Tibial artery (tissue), 4 donors: ENCODE measurements around the gene NGLY1.

ENCODE experiments used
- DNase-seq, 2 donors: peaks; one replicate each; pipeline ENCODE4 v3.0.0-alpha.2; 2019
- H3K27ac ChIP-seq, 2 donors: fragments of 200-600 bp; sonication (generic) in 1 of 2; 1 replicate in 1 of 2; 2 replicates in 1 of 2; pipeline ENCODE4 v1.5.1; 2018 to 2019; ENCODE audit warnings: mild to moderate bottlenecking in 1 of 2
- H3K27me3 ChIP-seq, 2 donors: fragments of 200-600 bp; sonication (generic) in 1 of 2; one replicate each; pipeline versions ENCODE4 v1.5.1 to v1.6.0; 2016 to 2019
- H3K36me3 ChIP-seq, 3 donors: fragments of 200-600 bp; sonication (generic) in 2 of 3; one replicate each; pipeline ENCODE4 v1.5.1; 2016 to 2019; ENCODE audit warnings: mild to moderate bottlenecking in 2 of 3
- H3K4me1 ChIP-seq, 4 donors: fragments of 200-600 bp; sonication (generic) in 2 of 4; 1 replicate in 3 of 4; 2 replicates in 1 of 4; pipeline ENCODE4 v1.5.1; 2016 to 2019
- H3K4me3 ChIP-seq, 2 donors: fragments of 200-600 bp; sonication (generic) in 1 of 2; 1 replicate in 1 of 2; 2 replicates in 1 of 2; pipeline ENCODE4 v1.5.1; 2018 to 2019; ENCODE audit warnings: mild to moderate bottlenecking in 2 of 2
- H3K9me3 ChIP-seq, 3 donors: fragments of 200-600 bp; sonication (generic) in 1 of 3; one replicate each; pipeline ENCODE4 v1.5.1; 2016 to 2019
- intact Hi-C: fragments of 100-400 bp; cut with DNase I; formaldehyde crosslinking; loops from one replicate; pipeline ENCODE4 v1.15.0; 2023; ENCODE audit warnings: low total_unique reads
- TF ChIP-seq, protein P1 (sequence below), 2 experiments: fragments of 200-600 bp in 1 of 2; fragments of 450-650 bp in 1 of 2; IDR thresholded peaks; one replicate each; pipeline ENCODE4 v1.5.1; 2017 to 2019; ENCODE audit warnings: antibody characterized with exemption in 2 of 2, mild to moderate bottlenecking in 1 of 2, moderate library complexity in 1 of 2

Gene NGLY1

DNA sequence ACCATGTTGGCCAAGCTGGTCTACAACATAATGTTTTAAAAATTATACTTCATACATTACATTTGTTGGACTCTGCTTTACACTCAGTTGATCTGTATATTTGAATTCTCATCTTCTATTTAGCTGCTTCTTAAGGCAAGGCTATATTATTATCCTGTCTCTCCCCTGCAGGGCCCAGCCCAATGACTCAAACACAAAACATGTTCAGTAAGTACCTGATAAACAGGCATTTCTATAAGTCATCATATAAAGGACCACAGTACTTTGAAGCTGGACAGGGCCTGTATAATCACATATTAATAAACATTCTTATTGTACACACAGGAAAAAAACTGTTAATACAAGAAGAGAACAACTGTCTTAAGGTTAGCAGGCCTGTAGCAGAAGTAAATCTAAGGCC, 36.2 kb downstream of the NGLY1 start:
- H3K4me1 ChIP-seq: no peaks in the 10 kb centered on the region
- intact Hi-C loops: no loop called here
- H3K27ac ChIP-seq: no peak overlapping the region
- TF ChIP-seq, protein P1, sequence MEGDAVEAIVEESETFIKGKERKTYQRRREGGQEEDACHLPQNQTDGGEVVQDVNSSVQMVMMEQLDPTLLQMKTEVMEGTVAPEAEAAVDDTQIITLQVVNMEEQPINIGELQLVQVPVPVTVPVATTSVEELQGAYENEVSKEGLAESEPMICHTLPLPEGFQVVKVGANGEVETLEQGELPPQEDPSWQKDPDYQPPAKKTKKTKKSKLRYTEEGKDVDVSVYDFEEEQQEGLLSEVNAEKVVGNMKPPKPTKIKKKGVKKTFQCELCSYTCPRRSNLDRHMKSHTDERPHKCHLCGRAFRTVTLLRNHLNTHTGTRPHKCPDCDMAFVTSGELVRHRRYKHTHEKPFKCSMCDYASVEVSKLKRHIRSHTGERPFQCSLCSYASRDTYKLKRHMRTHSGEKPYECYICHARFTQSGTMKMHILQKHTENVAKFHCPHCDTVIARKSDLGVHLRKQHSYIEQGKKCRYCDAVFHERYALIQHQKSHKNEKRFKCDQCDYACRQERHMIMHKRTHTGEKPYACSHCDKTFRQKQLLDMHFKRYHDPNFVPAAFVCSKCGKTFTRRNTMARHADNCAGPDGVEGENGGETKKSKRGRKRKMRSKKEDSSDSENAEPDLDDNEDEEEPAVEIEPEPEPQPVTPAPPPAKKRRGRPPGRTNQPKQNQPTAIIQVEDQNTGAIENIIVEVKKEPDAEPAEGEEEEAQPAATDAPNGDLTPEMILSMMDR (IDR thresholded peaks at IDR 0.05): no peak
- DNase-seq: no peak
- H3K36me3 ChIP-seq: peaks cover 44 to 52% (median 52%) of the 10 kb centered on the region in 3 donors
- no peaks in the 10 kb centered on the region for H3K9me3 ChIP-seq
- H3K27me3 ChIP-seq: no peaks in the 10 kb centered on the region
- no peak overlapping the region for H3K4me3 ChIP-seq

DNA sequence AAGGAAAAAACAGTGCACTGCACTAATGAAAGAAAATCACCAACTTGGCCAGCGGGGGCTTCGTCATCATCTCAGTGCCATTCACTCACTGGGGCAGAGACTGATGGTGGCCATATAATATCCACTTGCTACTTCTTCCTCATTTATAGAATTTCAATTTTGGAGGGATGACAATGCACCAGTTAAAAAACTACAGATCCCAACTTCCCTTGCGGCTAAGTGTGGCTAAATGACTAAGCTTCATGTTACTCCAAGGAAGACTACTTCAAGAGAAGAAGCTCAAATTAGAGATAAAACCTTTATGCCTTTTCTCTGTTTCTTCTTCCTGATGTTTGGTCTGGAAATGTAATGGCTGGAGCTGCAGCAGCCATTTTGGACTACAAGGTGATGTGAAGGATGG, 38.8 kb downstream of the NGLY1 start:
- Histone ChIP-seq H3K27ac (no peak overlapping the region), H3K9me3 (no peaks in the 10 kb centered on the region), H3K36me3 (peaks cover 24 to 38% (median 30%) of the 10 kb centered on the region in 3 donors), H3K4me3 (no peak overlapping the region), H3K4me1 (no peaks in the 10 kb centered on the region), H3K27me3 (no peaks in the 10 kb centered on the region)
- DNase-seq: no peak
- TF ChIP-seq, protein P1 (IDR thresholded peaks at IDR 0.05): no peak
- intact Hi-C loops: no loop called here

DNA sequence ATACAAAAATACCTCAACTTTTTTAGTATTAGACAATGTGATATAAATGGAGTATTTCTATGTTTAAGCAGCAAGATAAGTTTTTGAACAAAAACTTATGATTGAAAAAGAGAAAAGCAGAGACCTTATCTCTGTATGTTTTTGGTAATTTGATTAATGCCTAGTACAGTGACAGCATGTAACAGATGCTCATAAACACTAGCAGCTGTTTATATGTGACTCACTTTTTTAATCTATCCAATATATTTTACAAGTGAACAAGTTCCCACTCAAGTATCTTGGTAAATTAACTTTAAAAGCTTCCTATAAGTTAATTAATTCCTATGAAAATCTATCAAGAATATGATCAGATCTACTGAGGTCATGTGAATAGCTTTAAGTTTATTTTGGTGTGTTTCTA, 55.1 kb downstream of the NGLY1 start:
- no peak overlapping the region for H3K27ac ChIP-seq
- peaks cover 12 to 48% (median 33%) of the 10 kb centered on the region in 3 donors for H3K36me3 ChIP-seq
- TF ChIP-seq, protein P1 (IDR thresholded peaks at IDR 0.05): no peak
- no peak overlapping the region for H3K4me3 ChIP-seq
- H3K4me1 ChIP-seq: no peaks in the 10 kb centered on the region
- intact Hi-C loops: no loop called here
- no peaks in the 10 kb centered on the region for H3K27me3 ChIP-seq
- DNase-seq: no peak
- no peaks in the 10 kb centered on the region for H3K9me3 ChIP-seq

DNA sequence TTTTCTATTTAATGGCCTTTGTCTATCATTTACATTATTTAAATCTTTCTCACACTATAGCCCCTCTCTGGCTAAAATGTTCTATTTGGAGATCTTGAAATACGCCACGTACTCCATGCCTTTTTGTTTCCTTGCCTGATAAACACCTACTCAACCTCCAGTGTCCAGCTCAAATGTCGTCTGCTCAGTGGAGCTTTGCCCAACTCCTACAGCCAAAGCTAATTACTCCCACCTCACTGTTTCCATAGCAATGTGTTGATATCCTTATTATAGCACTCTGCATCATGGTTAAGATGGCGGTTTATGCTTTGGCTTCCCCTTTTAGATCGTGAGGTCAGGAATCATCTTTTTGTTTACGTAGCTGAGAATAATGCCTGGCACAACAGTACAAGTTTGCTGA, 55.9 kb downstream of the NGLY1 start:
- Histone ChIP-seq H3K27me3 (no peaks in the 10 kb centered on the region), H3K27ac (no peak overlapping the region), H3K4me3 (no peak overlapping the region), H3K4me1 (no peaks in the 10 kb centered on the region), H3K9me3 (no peaks in the 10 kb centered on the region), H3K36me3 (peaks cover 7 to 40% (median 26%) of the 10 kb centered on the region in 3 donors)
- intact Hi-C loops: no loop called here
- TF ChIP-seq, protein P1 (IDR thresholded peaks at IDR 0.05): no peak
- DNase-seq: no peak

DNA sequence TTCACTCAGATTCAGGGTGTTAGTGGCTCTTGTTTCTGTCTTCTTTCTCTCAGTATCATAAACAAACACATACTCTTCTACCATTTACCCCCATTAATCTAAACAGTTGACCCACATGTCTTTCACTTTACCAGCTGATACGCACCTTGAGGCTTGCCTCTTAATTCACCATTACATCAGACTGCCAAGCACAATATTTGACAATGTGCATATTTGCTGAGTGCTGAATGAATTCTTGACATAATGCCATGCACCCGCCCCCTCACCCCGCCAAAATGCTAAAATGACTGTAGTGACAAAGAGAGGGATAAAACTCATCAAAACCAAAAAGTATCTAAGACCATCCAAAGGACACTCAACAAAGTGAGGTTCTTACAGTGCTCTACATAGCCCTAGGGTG, 57.4 kb downstream of the NGLY1 start:
- no peaks in the 10 kb centered on the region for H3K27me3 ChIP-seq
- H3K36me3 ChIP-seq: peaks cover 0 to 28% (median 24%) of the 10 kb centered on the region in 3 donors
- H3K4me1 ChIP-seq: no peaks in the 10 kb centered on the region
- H3K9me3 ChIP-seq: no peaks in the 10 kb centered on the region
- H3K27ac ChIP-seq: no peak overlapping the region
- intact Hi-C loops: no loop called here
- TF ChIP-seq, protein P1 (IDR thresholded peaks at IDR 0.05): no peak
- no peak for DNase-seq
- no peak overlapping the region for H3K4me3 ChIP-seq
